Measurements from ENCODE around the gene ICAM2.
"Not testable (repeated sequence)": the region's sequence is repeated elsewhere in the genome, so short reads cannot be mapped to it uniquely, and the experiment has no call there.

ICAM2 gene

GRCh38 chr17:64032081-64032480 lies 11.6 kb upstream of the ICAM2 start:
- Histone ChIP-seq H3K9ac (ENCODE audit: low read depth in 1 of 2, low read length in 2 of 2) (no peak overlapping the region), H3K36me3 (ENCODE audit: control insufficient read depth in 1 of 2, insufficient read depth in 2 of 2, low read length in 2 of 2) (no peaks in the 10 kb centered on the region)

GRCh38 chr17:64028874-64029464 lies 8.5 kb upstream of the ICAM2 start:
- H3K9ac ChIP-seq (ENCODE audit: low read depth in 1 of 2, low read length in 2 of 2): no peak overlapping the region
- no peak overlapping the region for H3K27ac ChIP-seq (ENCODE audit: low read depth, low read length)
- H3K4me3 ChIP-seq (ENCODE audit: low read depth in 1 of 2, low read length in 2 of 2): no peak overlapping the region
- H3K27me3 ChIP-seq (ENCODE audit: control insufficient read depth in 1 of 2, insufficient read depth in 2 of 2, low read length in 2 of 2): no peaks in the 10 kb centered on the region
- no peaks in the 10 kb centered on the region for H3K9me3 ChIP-seq (ENCODE audit: control insufficient read depth in 1 of 2, low read length in 2 of 2)
- H3K36me3 ChIP-seq (ENCODE audit: control insufficient read depth in 1 of 2, insufficient read depth in 2 of 2, low read length in 2 of 2): no peaks in the 10 kb centered on the region
- peaks cover 20% of the 10 kb centered on the region in 2 donors for H3K4me1 ChIP-seq (ENCODE audit: control insufficient read depth in 1 of 2, insufficient read depth in 2 of 2, low read length in 2 of 2)

More at GRCh38 chr17:64032081-64032480, 11.6 kb upstream of the ICAM2 start:
- H3K4me3 ChIP-seq (ENCODE audit: low read depth in 1 of 2, low read length in 2 of 2): no peak overlapping the region
- no peak overlapping the region for H3K27ac ChIP-seq (ENCODE audit: low read depth, low read length)
- H3K9me3 ChIP-seq (ENCODE audit: control insufficient read depth in 1 of 2, low read length in 2 of 2): no peaks in the 10 kb centered on the region
- H3K27me3 ChIP-seq (ENCODE audit: control insufficient read depth in 1 of 2, insufficient read depth in 2 of 2, low read length in 2 of 2): no peaks in the 10 kb centered on the region
- no peaks in the 10 kb centered on the region for H3K4me1 ChIP-seq (ENCODE audit: control insufficient read depth in 1 of 2, insufficient read depth in 2 of 2, low read length in 2 of 2)

DNA sequence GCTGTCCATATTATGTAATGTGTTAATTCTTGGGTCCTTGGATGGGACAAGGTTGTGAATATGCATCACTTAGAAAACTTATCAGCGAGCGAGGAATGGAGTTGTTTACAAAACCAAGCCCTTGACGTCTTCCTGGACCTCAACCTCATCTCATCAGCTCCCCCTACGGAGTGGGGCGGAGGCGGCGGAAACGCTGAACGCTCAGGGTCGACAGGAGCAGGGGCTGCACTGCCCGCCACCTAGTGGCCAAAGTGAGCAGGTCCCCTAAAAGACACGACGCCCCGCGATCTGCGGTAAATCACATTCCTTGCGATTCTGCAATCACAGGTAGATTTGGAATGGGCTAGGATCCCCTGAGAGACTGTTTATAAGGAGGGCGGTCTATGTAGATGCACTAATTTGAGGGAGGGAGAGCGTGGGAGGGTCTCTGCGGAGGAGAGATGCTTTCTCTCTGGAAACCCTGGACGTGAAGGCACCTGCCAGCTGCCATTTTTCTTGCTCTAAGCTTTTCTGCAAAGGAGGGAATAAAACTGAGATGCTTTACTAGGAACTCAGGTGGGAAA lies 5.4 kb upstream of the ICAM2 start:
- peaks cover 20 to 23% of the 10 kb centered on the region in 2 donors for H3K4me1 ChIP-seq (ENCODE audit: control insufficient read depth in 1 of 2, insufficient read depth in 2 of 2, low read length in 2 of 2)
- no peaks in the 10 kb centered on the region for H3K27me3 ChIP-seq (ENCODE audit: control insufficient read depth in 1 of 2, insufficient read depth in 2 of 2, low read length in 2 of 2)
- H3K9me3 ChIP-seq (ENCODE audit: control insufficient read depth in 1 of 2, low read length in 2 of 2): no peaks in the 10 kb centered on the region
- peak overlapping the region in 1 of 2 donors; percentile 45 for H3K9ac ChIP-seq (ENCODE audit: low read depth in 1 of 2, low read length in 2 of 2)
- H3K27ac ChIP-seq (ENCODE audit: low read depth, low read length): no peak overlapping the region
- H3K36me3 ChIP-seq (ENCODE audit: control insufficient read depth in 1 of 2, insufficient read depth in 2 of 2, low read length in 2 of 2): no peaks in the 10 kb centered on the region
- H3K4me3 ChIP-seq (ENCODE audit: low read depth in 1 of 2, low read length in 2 of 2): peak overlapping the region; percentile 59 to 65

DNA sequence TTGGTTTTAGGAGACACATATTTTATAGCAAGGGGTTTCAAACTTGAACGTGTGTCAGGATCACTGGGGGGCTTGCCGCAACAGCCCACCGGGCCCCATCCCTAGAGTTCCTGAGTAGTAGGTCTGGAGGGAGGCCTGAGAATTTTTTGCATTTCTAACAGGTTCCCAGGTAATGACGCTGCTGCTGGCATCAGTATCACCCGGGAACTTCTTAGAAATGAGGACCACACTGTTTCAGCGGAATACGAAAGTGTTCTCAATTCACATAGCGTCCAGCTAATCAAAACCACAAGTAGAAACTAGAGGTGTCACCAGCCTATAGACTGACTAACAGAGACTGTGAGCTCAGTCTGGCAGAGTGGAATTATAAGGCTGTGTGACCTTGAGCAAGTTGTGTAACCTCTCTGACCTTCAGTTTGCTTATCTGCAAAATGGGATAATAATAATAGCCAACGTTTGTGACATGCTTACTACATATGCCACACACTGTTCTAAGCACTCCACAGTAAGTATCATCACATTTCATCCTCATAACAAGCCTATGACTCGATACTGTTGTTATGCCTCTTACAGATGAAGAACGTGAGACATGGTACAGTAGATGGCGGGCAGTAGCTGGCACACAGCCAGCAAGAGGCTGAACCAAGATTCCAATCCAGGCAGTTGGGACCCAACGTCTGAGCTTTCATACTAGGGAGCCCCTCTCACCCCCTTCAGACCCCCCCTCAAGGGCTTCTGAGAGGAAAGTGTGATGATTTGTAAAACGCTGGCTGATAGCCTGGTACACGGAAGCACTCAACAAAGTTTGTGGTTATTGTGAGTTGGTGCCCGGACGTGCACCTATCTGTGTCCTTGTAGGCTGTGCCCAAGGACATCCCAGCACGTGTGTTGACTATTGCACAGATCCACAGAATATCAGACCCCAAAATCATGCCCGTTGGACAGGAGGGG lies 4.6 kb upstream of the ICAM2 start:
- Histone ChIP-seq H3K9me3 (ENCODE audit: control insufficient read depth in 1 of 2, low read length in 2 of 2) (no peaks in the 10 kb centered on the region), H3K9ac (ENCODE audit: low read depth in 1 of 2, low read length in 2 of 2) (peak overlapping the region in 1 of 2 donors; percentile 45), H3K4me3 (ENCODE audit: low read depth in 1 of 2, low read length in 2 of 2) (peak overlapping the region; percentile 59 to 65), H3K4me1 (ENCODE audit: control insufficient read depth in 1 of 2, insufficient read depth in 2 of 2, low read length in 2 of 2) (peaks cover 20 to 28% of the 10 kb centered on the region in 2 donors), H3K36me3 (ENCODE audit: control insufficient read depth in 1 of 2, insufficient read depth in 2 of 2, low read length in 2 of 2) (no peaks in the 10 kb centered on the region), H3K27me3 (ENCODE audit: control insufficient read depth in 1 of 2, insufficient read depth in 2 of 2, low read length in 2 of 2) (no peaks in the 10 kb centered on the region), H3K27ac (ENCODE audit: low read depth, low read length) (peak overlapping the region; percentile 6)

- no peaks in the 10 kb centered on the region for H3K27me3 ChIP-seq (ENCODE audit: control insufficient read depth in 1 of 2, insufficient read depth in 2 of 2, low read length in 2 of 2)
- no peaks in the 10 kb centered on the region for H3K36me3 ChIP-seq (ENCODE audit: control insufficient read depth in 1 of 2, insufficient read depth in 2 of 2, low read length in 2 of 2)
- H3K9me3 ChIP-seq (ENCODE audit: control insufficient read depth in 1 of 2, low read length in 2 of 2): no peaks in the 10 kb centered on the region
- H3K4me3 ChIP-seq (ENCODE audit: low read depth in 1 of 2, low read length in 2 of 2): no peak overlapping the region
- H3K27ac ChIP-seq (ENCODE audit: low read depth, low read length): no peak overlapping the region
- H3K4me1 ChIP-seq (ENCODE audit: control insufficient read depth in 1 of 2, insufficient read depth in 2 of 2, low read length in 2 of 2): peaks cover 20 to 31% of the 10 kb centered on the region in 2 donors
- peak overlapping the region in 1 of 2 donors; percentile 32 for H3K9ac ChIP-seq (ENCODE audit: low read depth in 1 of 2, low read length in 2 of 2)
These were observed 3.8 kb upstream of the ICAM2 start for GRCh38 chr17:64024215-64024654.

DNA sequence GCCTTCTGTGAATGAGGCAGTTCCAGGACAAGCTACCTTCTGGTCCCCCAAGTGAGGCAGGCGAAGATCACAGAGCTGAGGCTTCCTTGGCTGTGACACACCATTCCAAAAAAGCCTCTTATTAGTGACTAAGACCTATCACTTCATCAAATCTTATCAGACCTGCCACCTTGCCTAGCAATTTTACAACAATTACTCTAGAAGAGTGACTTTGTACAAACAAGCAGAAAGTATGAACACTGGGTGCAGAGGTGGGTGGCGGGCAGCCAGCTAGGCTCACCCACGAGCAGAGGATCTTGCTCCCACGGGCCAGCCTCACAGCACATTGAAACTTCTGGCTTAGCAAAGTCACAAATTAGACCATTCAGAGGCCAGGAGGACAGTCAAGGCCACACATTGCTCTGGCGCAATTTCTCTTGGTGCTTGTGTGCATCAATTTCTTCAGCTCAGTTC lies 2.2 kb upstream of the ICAM2 start:
- Histone ChIP-seq H3K9ac (ENCODE audit: low read depth in 1 of 2, low read length in 2 of 2) (no peak overlapping the region), H3K9me3 (ENCODE audit: control insufficient read depth in 1 of 2, low read length in 2 of 2) (no peaks in the 10 kb centered on the region), H3K27ac (ENCODE audit: low read depth, low read length) (no peak overlapping the region), H3K4me1 (ENCODE audit: control insufficient read depth in 1 of 2, insufficient read depth in 2 of 2, low read length in 2 of 2) (peaks cover 20 to 31% of the 10 kb centered on the region in 2 donors), H3K4me3 (ENCODE audit: low read depth in 1 of 2, low read length in 2 of 2) (no peak overlapping the region), H3K27me3 (ENCODE audit: control insufficient read depth in 1 of 2, insufficient read depth in 2 of 2, low read length in 2 of 2) (no peaks in the 10 kb centered on the region), H3K36me3 (ENCODE audit: control insufficient read depth in 1 of 2, insufficient read depth in 2 of 2, low read length in 2 of 2) (no peaks in the 10 kb centered on the region)

- not testable (repeated sequence) for H3K27ac ChIP-seq (ENCODE audit: low read depth, low read length); H3K9me3 ChIP-seq (ENCODE audit: control insufficient read depth in 1 of 2, low read length in 2 of 2); H3K27me3 ChIP-seq (ENCODE audit: control insufficient read depth in 1 of 2, insufficient read depth in 2 of 2, low read length in 2 of 2); H3K36me3 ChIP-seq (ENCODE audit: control insufficient read depth in 1 of 2, insufficient read depth in 2 of 2, low read length in 2 of 2)
- Histone ChIP-seq H3K4me3 (ENCODE audit: low read depth in 1 of 2, low read length in 2 of 2) (peak overlapping the region in 1 of 2 donors; percentile 88), H3K4me1 (ENCODE audit: control insufficient read depth in 1 of 2, insufficient read depth in 2 of 2, low read length in 2 of 2) (peaks cover 5 to 31% of the 10 kb centered on the region in 2 donors), H3K9ac (ENCODE audit: low read depth in 1 of 2, low read length in 2 of 2) (peak overlapping the region; percentile 68 to 91)
These were observed 877 bp downstream of the ICAM2 start for GRCh38 chr17:64019551-64019961.

- Histone ChIP-seq H3K9me3 (ENCODE audit: control insufficient read depth in 1 of 2, low read length in 2 of 2) (no peaks in the 10 kb centered on the region), H3K36me3 (ENCODE audit: control insufficient read depth in 1 of 2, insufficient read depth in 2 of 2, low read length in 2 of 2) (no peaks in the 10 kb centered on the region), H3K4me3 (ENCODE audit: low read depth in 1 of 2, low read length in 2 of 2) (no peak overlapping the region), H3K9ac (ENCODE audit: low read depth in 1 of 2, low read length in 2 of 2) (no peak overlapping the region), H3K27ac (ENCODE audit: low read depth, low read length) (no peak overlapping the region), H3K27me3 (ENCODE audit: control insufficient read depth in 1 of 2, insufficient read depth in 2 of 2, low read length in 2 of 2) (no peaks in the 10 kb centered on the region), H3K4me1 (ENCODE audit: control insufficient read depth in 1 of 2, insufficient read depth in 2 of 2, low read length in 2 of 2) (peaks cover 0 to 25% of the 10 kb centered on the region in 2 donors)
These were observed 3.0 kb downstream of the ICAM2 start for GRCh38 chr17:64017381-64017980.

GRCh38 chr17:64016974-64017373 lies 3.5 kb downstream of the ICAM2 start:
- Histone ChIP-seq H3K4me1 (ENCODE audit: control insufficient read depth in 1 of 2, insufficient read depth in 2 of 2, low read length in 2 of 2) (peaks cover 0 to 25% of the 10 kb centered on the region in 2 donors), H3K4me3 (ENCODE audit: low read depth in 1 of 2, low read length in 2 of 2) (no peak overlapping the region), H3K9ac (ENCODE audit: low read depth in 1 of 2, low read length in 2 of 2) (no peak overlapping the region), H3K27ac (ENCODE audit: low read depth, low read length) (no peak overlapping the region), H3K9me3 (ENCODE audit: control insufficient read depth in 1 of 2, low read length in 2 of 2) (no peaks in the 10 kb centered on the region), H3K36me3 (ENCODE audit: control insufficient read depth in 1 of 2, insufficient read depth in 2 of 2, low read length in 2 of 2) (no peaks in the 10 kb centered on the region), H3K27me3 (ENCODE audit: control insufficient read depth in 1 of 2, insufficient read depth in 2 of 2, low read length in 2 of 2) (no peaks in the 10 kb centered on the region)
